ENCODE data around the gene UBE2D3.

Gene UBE2D3

DNA sequence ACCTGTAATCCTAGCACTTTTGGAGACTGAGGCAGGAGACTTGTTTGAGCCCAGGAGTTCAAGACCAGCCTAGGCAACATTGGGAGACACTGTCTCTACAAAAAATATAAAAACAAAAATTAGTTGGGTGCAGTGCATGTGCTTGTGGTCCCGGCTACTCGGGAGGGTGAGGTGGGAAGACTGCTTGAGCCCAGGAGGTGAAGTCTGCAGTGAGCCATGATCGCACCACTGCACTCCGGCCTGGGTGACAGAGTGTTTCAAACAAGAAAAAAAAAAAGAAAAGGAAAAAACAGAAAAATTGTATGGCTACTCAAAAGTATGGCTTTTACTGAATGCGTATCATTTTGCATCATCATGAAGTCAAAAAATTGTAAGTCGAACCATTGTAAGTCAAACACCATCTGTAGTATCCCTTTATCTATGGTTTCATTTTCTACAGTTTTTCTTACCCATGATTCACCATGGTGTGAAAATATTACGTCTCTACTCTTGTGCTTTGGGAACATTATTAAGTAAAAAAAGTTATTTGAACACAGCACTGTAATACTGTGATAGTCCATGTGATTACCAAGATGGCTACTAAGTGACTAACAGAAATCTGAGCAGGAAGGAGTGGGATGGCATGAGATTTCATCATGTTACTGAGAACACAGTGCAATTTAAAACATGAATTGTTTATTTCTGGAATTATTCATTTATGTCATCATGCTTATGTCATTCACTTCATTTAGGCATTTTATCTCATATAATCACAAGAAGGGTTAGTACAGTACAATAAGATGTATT lies 40.1 kb downstream of the UBE2D3 start:
- no peak overlapping the region for H3K27ac ChIP-seq
- TF ChIP-seq, protein P1, sequence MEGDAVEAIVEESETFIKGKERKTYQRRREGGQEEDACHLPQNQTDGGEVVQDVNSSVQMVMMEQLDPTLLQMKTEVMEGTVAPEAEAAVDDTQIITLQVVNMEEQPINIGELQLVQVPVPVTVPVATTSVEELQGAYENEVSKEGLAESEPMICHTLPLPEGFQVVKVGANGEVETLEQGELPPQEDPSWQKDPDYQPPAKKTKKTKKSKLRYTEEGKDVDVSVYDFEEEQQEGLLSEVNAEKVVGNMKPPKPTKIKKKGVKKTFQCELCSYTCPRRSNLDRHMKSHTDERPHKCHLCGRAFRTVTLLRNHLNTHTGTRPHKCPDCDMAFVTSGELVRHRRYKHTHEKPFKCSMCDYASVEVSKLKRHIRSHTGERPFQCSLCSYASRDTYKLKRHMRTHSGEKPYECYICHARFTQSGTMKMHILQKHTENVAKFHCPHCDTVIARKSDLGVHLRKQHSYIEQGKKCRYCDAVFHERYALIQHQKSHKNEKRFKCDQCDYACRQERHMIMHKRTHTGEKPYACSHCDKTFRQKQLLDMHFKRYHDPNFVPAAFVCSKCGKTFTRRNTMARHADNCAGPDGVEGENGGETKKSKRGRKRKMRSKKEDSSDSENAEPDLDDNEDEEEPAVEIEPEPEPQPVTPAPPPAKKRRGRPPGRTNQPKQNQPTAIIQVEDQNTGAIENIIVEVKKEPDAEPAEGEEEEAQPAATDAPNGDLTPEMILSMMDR (conservative IDR thresholded peaks at IDR 0.05) = no peak

DNA sequence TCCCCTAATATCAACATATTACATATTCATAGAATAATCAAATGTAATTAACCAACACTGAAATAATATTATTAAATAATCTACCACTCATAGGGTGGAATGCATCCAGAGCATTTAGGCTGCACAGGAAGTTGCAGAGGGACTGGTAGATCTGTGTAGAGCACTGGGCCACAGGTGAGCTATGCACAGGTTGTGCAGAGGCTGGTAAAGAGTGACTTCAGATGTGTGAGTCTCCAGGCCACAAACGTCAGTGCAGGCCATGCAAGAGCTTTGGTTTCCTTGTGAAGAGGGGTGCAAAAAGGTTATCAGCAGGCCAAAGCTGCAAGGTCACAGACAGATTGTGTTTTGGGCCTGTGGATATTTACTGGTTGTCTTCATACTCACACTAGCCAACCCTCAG lies 41.1 kb downstream of the UBE2D3 start:
- no peak overlapping the region for H3K27ac ChIP-seq
- TF ChIP-seq, protein P1 (conservative IDR thresholded peaks at IDR 0.05) = no peak

DNA sequence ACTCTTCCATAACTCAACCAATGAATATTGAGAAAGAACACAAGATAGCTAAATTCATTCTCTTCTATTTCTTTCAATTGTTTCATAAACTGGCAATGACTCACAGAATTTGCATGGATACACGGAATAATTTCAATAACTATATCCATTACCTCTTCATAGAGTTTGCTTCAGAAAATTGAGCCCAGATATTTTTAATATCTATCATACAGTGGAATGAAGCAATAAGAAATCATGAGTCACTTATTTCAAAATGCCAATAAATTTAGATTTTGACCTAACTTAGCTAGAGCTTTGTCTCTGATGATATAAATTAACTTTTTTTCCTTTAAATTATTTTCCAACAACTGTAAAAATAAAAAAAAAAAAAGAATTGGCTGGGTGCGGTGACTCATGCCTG lies 44.3 kb downstream of the UBE2D3 start:
- TF ChIP-seq, protein P1 (conservative IDR thresholded peaks at IDR 0.05) = no peak
- H3K27ac ChIP-seq = no peak overlapping the region

DNA sequence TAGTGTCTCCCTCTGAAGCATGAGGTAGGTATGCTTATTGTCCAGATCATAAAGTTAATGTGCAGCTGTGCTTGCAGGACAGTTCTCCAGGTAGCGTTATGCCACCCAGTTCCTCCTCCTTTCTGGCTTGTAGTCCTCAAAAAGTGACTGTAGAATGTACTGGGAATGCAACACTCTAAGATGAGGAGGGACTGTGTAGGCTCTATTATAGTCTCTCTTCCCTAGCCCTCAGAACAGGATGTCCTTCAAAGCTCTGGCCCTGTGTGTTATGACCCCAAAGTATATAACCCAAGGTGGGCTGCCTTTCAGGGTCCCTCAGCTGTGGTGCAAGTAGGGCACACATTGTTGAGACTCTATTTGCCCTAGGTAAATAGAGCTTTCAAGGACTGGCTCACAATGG lies 45.8 kb downstream of the UBE2D3 start:
- H3K27ac ChIP-seq = no peak overlapping the region
- TF ChIP-seq, protein P1 (conservative IDR thresholded peaks at IDR 0.05) = no peak

DNA sequence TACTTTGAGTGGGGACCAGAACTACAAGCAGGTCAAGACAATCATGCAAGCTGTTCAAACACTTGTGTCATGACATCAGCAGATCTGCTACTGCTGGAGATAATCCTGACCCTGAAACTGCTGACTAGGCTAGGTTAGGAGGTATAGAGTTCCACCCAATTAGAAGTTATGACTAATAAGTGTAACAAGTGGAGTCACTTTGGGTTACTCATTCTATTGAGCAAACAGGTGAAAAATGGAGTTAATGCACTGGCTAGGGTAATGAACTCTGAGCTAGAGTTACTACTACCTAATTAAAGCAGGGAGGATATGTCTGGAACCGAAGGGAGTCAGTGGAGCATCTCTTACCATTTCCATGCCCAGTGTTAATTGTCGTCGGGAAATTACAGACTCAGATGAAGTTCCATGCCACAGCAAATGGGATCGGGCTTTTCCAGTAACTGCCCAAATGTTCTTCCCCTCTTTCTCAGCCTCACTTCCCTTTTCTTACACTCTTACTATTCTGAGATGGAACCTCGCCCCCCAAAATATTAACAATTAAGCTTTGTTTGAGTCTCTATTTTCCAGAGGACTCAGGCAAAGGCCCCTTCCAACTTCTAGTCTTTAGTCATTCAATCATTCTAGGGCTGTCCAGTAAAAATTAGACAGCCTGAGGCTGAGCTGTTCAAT lies 46.7 kb downstream of the UBE2D3 start:
- H3K27ac ChIP-seq = no peak overlapping the region
- TF ChIP-seq, protein P1 (conservative IDR thresholded peaks at IDR 0.05) = no peak

DNA sequence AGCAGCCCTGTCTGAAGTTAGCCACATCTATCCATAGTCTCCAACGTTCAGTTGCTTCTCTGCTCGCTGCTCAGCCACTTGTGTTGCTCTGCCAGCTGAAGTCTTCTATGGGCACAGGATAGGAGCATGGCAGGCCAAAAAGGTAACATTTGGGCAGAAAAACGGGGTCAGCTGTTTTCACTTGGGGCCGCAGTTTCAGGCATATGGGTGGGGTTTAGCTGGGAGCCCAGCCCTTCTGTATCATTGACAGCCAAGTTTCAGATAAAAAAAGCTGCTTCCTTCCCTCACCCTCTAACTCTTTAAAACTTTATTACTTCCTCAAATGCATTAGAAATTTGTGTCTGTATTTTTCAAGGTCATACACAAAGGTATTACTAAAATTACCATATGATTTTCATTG lies 48.1 kb downstream of the UBE2D3 start:
- no peak overlapping the region for H3K27ac ChIP-seq
- TF ChIP-seq, protein P1 (conservative IDR thresholded peaks at IDR 0.05) = no peak

DNA sequence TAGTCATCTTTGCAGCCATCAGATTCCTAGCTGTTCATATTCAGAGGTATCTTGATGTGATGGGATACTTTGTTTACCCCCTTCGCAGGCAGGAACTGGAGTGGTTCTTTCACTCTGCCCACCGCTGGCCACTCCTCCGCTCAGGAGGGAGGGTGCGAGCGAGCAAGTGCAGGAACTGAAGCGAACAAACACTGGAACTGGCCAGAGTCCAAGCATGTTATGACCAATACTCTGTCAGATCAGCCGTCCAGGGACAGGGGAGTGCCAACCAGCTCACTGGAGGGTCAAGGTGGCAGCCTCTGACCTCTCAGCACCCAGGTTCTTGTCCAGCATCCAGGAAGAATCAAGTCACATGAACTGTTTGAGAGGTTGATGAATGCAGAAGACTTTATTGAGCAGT lies 48.6 kb downstream of the UBE2D3 start:
- no peak overlapping the region for H3K27ac ChIP-seq
- TF ChIP-seq, protein P1 (conservative IDR thresholded peaks at IDR 0.05) = no peak
